K562 (cell line): Measurements from ENCODE around the gene TENT4A. TPM values are rescaled to one million over a fixed set of nuclear protein-coding genes. Genes with fewer than 3 reads are reported as not detected.

Experiments
- CTBP1 ChIP-seq: fragments of 450-650 bp; IDR thresholded peaks from 2 replicates; pipeline ENCODE4 v1.6.1; 2016; ENCODE audit warnings: borderline replicate concordance
- DPF2 ChIP-seq: fragments of 450-650 bp; IDR thresholded peaks from 2 replicates; pipeline ENCODE4 v1.6.1; 2016
- EGR1 ChIP-seq: fragments of 450-650 bp; conservative IDR thresholded peaks from 2 replicates; pipeline ENCODE4 v1.6.1; 2017; ENCODE audit warnings: mild to moderate bottlenecking
- FIP1L1 ChIP-seq: fragments of 200-400 bp; formaldehyde crosslinking; IDR thresholded peaks from 2 replicates; pipeline ENCODE4 v1.6.1; 2018; ENCODE audit warnings: mild to moderate bottlenecking, low read depth, low read length; ENCODE audit not compliant: poor library complexity, severe bottlenecking
- FOXM1 ChIP-seq, 2 experiments: fragments of 450-650 bp in 1 of 2; sonication (generic) in 1 of 2; formaldehyde crosslinking in 1 of 2; IDR thresholded peaks; 2 replicates each; pipeline versions ENCODE4 v1.6.1 to v1.9.0; 2017 to 2022; ENCODE audit warnings: low read depth in 2 of 2, mild to moderate bottlenecking in 2 of 2, missing genetic modification reagents in 1 of 2, moderate library complexity in 1 of 2
- HES1 ChIP-seq: fragments of 450-650 bp; IDR thresholded peaks from 2 replicates; pipeline ENCODE4 v1.6.1; 2016; ENCODE audit warnings: low read depth, mild to moderate bottlenecking, moderate library complexity
- HEY1 ChIP-seq: fragments of 250-450 bp; sonication (Bioruptor Pico); IDR thresholded peaks from 2 replicates; pipeline ENCODE4 v1.5.0; 2020; ENCODE audit warnings: mild to moderate bottlenecking, moderate library complexity, borderline replicate concordance
- HNRNPK ChIP-seq: fragments of 200-400 bp; formaldehyde crosslinking; IDR thresholded peaks from one replicate; pipeline ENCODE4 v1.6.1; 2018; ENCODE audit warnings: mild to moderate bottlenecking, low read depth, low read length; ENCODE audit not compliant: poor library complexity, severe bottlenecking
- NFATC3 ChIP-seq: fragments of 450-650 bp; IDR thresholded peaks from 2 replicates; pipeline ENCODE4 v1.6.1; 2017; ENCODE audit warnings: mild to moderate bottlenecking
- SIN3A ChIP-seq, 2 experiments: fragments of 150-350 bp in 1 of 2; IDR thresholded peaks; 2 replicates each; pipeline ENCODE4 v1.6.1; 2011 to 2016; ENCODE audit warnings: borderline replicate concordance in 2 of 2, low read depth in 2 of 2, low read length in 2 of 2, mild to moderate bottlenecking in 2 of 2, moderate library complexity in 2 of 2; ENCODE audit not compliant: control insufficient read depth in 1 of 2
- VEZF1 ChIP-seq: fragments of 200-800 bp; sonication (Bioruptor generic); IDR thresholded peaks from 2 replicates; pipeline ENCODE4 v1.6.1; 2017; ENCODE audit warnings: missing genetic modification characterization, missing compliant biosample characterization
- ZNF589 ChIP-seq: fragments of 200-800 bp; sonication (Bioruptor generic); IDR thresholded peaks from 2 replicates; pipeline ENCODE4 v1.6.1; 2016; ENCODE audit warnings: low read depth, missing genetic modification characterization, missing compliant biosample characterization
- ZNF639 ChIP-seq, 2 experiments: fragments of 200-800 bp in 1 of 2; sonication (Bioruptor generic) in 1 of 2; sonication (generic) in 1 of 2; formaldehyde crosslinking in 1 of 2; IDR thresholded peaks in 1 of 2; conservative IDR thresholded peaks in 1 of 2; 2 replicates each; pipeline versions ENCODE4 v1.5.0 to v1.6.1; 2016 to 2020; ENCODE audit warnings: missing compliant biosample characterization in 1 of 2, missing genetic modification characterization in 1 of 2, missing genetic modification reagents in 1 of 2
- polyA plus RNA-seq, 8 experiments: library from polyadenylated mRNA; depleted of rRNA in 4 of 8; stranded (reverse) in 5 of 8; unstranded in 3 of 8; fragments of >200 nt; fragmentation: Nextera tagmentation in 2 of 8; fragmentation: Illumina TruSeq in 1 of 8; extraction: Ambion mirVana in 2 of 8; extraction: Trizol in 1 of 8; gene quantifications; 2 replicates each; pipeline versions ENCODE4 v1.2.1 to v1.2.3, GENCODE V29; 2011 to 2014; ENCODE audit warnings: inconsistent platforms in 1 of 8, missing spikeins in 1 of 8
- total RNA-seq, 7 experiments: library from RNA; depleted of rRNA in 6 of 7; stranded (reverse); fragments of >200 nt in 6 of 7; fragmentation: Illumina TruSeq in 2 of 7; extraction: Trizol in 2 of 7; gene quantifications; 2 replicates each; pipeline versions ENCODE4 v1.2.1 to v1.2.3, GENCODE V29; 2011 to 2021; ENCODE audit warnings: low replicate concordance in 1 of 7

TENT4A gene
- total and polyA plus RNA-seq, 9 of the 15 experiments (the other 6 are each of a cell fraction or from before 2014, with no cell fraction given), result 1.3 to 27.3 (median 13.0) TPM

DNA sequence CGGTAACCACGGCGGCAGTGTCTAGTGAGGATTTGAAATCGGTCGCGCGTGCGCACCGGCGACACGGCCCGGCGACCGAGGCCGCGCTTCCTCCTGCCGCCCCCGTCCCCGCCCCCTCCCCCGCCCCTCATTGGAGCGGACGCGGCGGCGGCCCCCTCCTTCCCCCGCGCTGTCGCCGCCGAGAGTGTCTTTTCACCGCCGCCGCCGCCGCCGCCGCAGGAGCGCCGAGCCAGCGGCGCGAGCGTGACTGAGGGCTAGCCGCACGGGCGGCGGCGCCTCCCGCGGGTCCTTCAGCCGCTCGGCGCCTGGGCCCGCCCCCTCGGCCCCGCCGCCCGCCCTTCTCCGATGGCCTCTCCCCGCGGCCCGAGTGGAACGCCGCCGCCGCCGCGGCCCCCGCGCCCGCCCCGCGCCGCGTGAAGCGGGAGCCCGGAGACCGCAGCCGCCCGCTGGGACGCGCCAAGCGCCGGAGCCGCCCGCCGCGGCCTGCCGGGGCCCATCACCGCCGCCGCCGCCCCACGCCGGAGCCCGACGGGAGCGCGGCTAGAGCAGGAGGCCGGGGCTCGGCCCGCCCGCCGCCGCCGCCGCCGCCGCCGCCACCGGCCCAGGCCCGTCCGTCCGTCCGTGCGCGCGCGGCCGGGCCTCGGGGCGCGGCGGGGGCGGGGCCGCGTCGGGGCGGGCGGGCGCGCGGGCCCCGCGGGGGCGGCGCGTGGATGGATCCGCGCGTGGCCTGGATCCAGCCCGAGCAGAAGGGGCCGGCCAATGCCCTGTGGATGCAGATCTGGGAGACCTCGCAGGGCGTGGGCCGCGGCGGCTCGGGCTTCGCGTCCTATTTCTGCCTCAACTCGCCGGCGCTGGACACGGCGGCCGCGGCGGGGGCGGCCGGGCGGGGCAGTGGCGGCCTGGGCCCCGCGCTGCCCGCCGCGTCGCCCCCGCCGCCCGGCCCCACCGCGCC is at the start of gene TENT4A (continued):
- TF ChIP-seq ZNF639 (CRISPR knock-in tag; conservative IDR thresholded peaks at IDR 0.05 in 1 of 2, IDR thresholded peaks at IDR 0.05 in 1 of 2) (peak in 1 of 2 experiments; percentile 96; a peak in 2 of 4 replicates), HNRNPK (peak; percentile 27), SIN3A (IDR thresholded peaks at IDR 0.05; ENCODE audit: borderline replicate concordance in 2 of 2, control insufficient read depth in 1 of 2, low read depth in 2 of 2, low read length in 2 of 2) (0 out of 4 replicates have a peak, but pooled peaks of 1 of the 2 experiments have one; percentile 30), VEZF1 (CRISPR knock-in tag) (peak; percentile 90), CTBP1 (peak; percentile 50; the same call in 1 of the 2 replicates), FOXM1 (IDR thresholded peaks at IDR 0.05; ENCODE audit: low read depth) (no peak), FOXM1 (CRISPR knock-in tag; IDR thresholded peaks at IDR 0.05; ENCODE audit: low read depth) (no peak), DPF2 (no peak), FIP1L1 (no peak), EGR1 (peak; percentile 35), NFATC3 (no peak), ZNF589 (CRISPR knock-in tag) (no peak), HES1 (no peak), HEY1 (CRISPR knock-in tag) (no peak)
- TF ChIP-seq, all 486 proteins: peak for 12
